Mammary epithelial cell (primary cell): ENCODE measurements around the gene ZNF804A.

ENCODE experiments used
- CTCF ChIP-seq, 2 donors: IDR thresholded peaks in 1 of 2; conservative IDR thresholded peaks in 1 of 2; 2 replicates each; pipeline ENCODE4 v1.5.1; 2011 to 2012; ENCODE audit warnings: inconsistent platforms in 2 of 2, low read length in 2 of 2, mild to moderate bottlenecking in 2 of 2, control low read depth in 1 of 2, low read depth in 1 of 2; ENCODE audit not compliant: insufficient read depth in 1 of 2; ENCODE audit errors: extremely low read depth in 1 of 2
- EZH2 ChIP-seq: IDR thresholded peaks from 2 replicates; pipeline ENCODE4 v1.6.1; 2012; ENCODE audit warnings: low read length, inconsistent platforms, borderline replicate concordance

GRCh38 chr2:184554736-184555135, 43.6 kb upstream of the ZNF804A start:
- TF ChIP-seq CTCF (conservative IDR thresholded peaks at IDR 0.05 in 1 of 2, IDR thresholded peaks at IDR 0.05 in 1 of 2; ENCODE audit: extremely low read depth in 1 of 2, insufficient read depth in 1 of 2, low read depth in 1 of 2, low read length in 2 of 2) (no peak), EZH2 (no peak)
